NCI-H1092 treated with DMSO at 0.1 percent for 48 hours (cell line): ENCODE results near the gene ZC3H7A.

Experiments
- DNase-seq: peaks from one replicate; lab custom pipeline; 2025; lab: John Stamatoyannopoulos, UW

ZC3H7A gene

GRCh38 chr16:11779074-11779473 is 18.0 kb downstream of the ZC3H7A start:
- no peak for DNase-seq

- no peak for DNase-seq
Measured at GRCh38 chr16:11774065-11774626, 22.9 kb downstream of the ZC3H7A start.

GRCh38 chr16:11768849-11769248 is 28.2 kb downstream of the ZC3H7A start:
- DNase-seq, result no peak

DNA sequence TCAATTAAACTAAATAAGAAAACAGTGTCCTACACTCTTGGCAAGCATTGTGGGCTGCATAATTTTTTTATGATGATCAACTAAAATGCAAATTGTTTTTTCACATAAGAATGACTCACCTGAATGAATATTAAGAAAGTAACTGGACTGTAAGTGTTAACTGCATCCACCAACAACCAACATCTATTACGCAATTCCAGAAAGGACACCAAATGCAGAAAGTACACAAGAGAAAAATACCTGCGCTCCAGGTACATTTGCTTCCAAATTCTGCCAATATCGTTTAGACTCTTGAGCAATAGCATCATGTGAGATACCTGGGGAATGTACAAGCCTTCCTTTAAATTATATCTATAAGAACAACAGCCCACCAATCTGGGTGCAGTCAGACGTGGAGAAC is 34.6 kb downstream of the ZC3H7A start:
- no peak for DNase-seq

GRCh38 chr16:11759997-11760396 is 37.1 kb downstream of the ZC3H7A start:
- DNase-seq, result no peak

DNA sequence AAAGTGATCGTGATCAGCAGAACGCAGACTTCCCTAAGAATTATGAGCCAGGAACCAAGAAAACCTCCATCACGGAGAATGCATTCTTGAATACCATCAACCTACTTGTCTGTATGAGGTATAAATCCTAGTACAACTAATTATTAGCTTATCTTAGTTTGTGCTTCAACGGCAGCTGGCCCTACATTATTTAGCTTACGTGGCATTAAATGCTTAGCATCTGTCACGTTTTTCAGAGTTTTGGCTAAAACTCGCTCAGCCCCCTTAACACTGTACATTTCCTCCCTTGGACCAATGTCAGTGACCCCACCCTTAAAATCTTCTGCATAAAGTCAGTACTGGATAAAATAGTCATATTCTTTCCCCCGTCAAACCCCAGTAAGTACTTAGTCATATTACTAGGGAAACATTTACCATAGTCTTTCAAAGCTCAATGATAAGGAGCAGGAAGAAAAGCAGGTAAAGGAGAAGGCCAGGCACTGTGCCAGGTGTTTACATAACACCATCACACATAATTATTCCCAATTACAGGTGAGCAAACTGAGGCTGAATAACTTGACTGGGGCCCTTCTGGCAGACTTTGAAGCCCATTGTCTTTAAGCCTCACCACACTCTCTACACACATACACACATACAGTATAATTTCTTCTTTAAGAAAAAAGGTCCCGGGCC is 37.8 kb downstream of the ZC3H7A start:
- no peak for DNase-seq

- peak; percentile 17 for DNase-seq
Measured at GRCh38 chr16:11757671-11758545, 39.1 kb downstream of the ZC3H7A start.

DNA sequence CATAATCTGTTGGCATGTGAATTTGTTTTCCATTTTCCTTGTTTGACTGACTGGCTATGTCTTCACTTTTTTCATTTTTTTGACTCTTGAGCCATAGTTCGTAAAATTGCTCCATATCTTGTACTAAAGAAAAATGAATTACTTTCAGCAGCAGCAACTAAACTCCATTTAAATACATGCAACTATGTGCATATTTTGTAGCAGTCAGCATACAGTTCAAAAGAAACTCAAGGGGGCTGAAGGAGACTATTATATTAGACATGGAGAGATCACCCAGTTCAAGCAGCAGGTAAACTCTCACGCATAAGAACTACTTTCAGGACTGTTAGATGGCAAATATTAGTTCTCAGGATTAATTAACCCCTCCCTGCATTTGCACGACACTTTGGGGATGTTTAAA is 40.8 kb downstream of the ZC3H7A start:
- no peak for DNase-seq

- DNase-seq, result no peak
Measured at GRCh38 chr16:11755022-11755760, 41.9 kb downstream of the ZC3H7A start.

DNA sequence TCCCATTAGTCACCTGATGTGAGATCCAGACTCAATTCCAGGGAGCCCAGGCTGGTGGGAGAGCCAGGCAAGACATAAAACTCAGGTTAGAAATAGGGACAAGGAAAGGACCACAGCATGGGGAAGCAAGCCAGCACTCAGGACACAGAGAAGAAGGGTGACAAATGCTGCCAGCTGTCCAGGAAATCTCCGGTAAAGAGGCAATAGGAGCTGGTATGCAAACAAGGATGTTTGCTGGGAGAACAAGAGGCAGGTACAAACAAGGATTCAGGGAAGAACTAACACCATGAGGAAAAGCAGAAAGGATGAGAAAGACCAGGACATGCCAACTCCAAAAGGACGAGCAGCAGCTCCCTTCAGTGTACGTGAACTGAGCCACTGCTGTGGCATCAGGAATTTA is 44.2 kb downstream of the ZC3H7A start:
- DNase-seq, result peak; percentile 6

DNA sequence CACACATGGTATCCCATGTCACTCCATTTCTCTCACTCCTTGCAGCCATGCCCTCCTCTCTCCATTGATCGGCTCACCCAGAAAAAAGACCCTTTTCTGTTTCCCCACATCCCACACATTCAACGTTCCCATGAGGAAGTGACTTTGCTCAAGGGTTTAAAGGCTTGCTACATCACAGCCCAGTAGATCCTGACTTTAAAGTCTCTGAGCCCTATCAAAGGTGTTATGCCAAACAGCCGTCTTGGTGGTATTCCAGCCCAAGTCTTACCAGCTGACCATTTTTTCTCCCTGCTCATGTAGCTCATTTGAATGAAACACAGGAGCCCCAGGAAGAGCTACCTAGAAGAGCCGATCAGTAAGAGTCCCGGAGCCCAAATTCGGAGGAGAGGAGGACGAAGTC is 47.0 kb downstream of the ZC3H7A start:
- no peak for DNase-seq

DNA sequence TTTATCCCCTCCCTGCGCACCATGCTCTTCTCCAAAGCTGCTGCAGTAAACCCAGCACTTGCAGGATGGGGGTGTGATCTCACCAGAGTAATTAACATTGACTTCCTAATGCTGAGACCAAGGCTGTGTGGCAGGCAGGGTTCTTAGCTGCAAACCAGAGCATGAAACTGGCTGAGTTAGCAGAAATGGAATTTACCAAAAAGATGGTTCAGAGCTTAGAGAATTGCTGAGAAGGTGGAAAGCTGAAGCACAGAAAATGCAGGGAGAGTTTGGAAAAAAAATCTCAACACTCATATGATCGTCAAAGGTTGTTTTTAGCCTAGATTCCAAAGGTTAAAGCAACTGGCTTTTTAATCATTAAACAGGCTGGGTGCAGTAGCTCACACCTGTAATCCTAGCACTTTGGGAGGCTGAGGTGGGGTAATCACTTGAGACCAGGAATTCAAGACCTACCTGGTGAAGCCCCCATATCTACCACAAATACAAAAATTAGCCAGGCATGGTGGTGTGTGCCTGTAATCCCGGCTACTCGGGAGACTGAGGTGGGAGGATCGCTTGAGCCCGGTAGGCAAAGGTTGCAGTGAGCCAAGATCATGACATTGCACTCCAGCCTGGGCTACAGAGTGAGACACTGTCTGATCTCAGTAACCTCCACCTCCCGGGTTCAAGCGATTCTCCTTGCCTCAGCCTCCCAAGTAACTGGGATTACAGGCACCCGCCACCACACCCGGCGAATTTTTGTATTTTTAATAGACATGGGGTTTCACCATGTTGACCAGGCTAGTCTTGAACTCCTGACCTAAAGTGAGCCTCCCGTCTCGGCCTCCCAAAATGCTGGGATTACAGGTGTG is 48.4 kb downstream of the ZC3H7A start:
- no peak for DNase-seq

- no peak for DNase-seq
Measured at GRCh38 chr16:11747949-11748403, 49.1 kb downstream of the ZC3H7A start.

DNA sequence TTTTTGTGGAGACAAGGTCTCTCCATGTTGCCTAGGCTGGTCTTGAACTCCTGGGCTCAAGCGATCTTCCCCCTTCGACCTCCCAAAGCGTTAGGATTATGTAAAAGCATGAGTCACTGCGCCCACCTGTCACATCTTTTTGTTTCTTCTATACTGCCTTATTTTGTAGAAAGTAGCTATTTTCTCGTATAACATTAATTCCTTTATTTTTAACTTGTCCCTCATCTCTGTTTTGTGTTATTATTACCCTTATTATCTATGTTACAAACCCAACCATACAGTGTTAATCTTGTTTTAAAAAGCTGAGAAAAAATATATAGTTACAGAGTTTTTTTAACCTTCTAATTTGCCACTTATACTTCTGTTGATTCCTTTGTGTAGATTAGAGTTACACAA is 53.0 kb downstream of the ZC3H7A start:
- no peak for DNase-seq

GRCh38 chr16:11743308-11744074 is 53.6 kb downstream of the ZC3H7A start:
- DNase-seq, result peak; percentile 32

- peak; percentile 98 for DNase-seq
Measured at GRCh38 chr16:11742536-11743307, 54.3 kb downstream of the ZC3H7A start, which contains the start of gene TXNDC11. Gene TXNDC11, minus strand, starts transcription at chr16:11742857. Its CDS starts 127 bp downstream, at chr16:11742730.

DNA sequence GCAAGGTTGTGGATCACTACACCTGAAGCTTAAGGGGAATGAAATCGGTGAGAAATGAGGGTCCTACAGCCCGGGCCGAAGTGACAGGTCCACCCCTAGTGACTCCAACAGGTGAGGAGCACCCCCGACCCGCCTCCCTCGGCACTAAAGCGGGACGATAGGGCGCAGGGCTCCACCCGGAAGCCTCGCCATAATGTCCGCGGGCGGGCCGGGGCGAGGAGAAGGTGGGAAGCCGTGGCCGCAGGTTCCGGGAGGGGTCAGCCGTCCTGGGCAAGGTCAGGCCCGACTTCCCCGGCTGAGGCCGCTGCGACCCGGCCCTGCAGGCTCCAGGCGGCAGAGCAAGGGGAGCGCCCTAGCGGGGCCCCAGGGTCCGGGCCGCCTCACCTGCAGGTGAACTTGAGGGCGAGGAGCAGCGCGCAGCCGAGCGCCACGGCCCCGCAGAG is 54.9 kb downstream of the ZC3H7A start:
- DNase-seq, result peak; percentile 35

DNA sequence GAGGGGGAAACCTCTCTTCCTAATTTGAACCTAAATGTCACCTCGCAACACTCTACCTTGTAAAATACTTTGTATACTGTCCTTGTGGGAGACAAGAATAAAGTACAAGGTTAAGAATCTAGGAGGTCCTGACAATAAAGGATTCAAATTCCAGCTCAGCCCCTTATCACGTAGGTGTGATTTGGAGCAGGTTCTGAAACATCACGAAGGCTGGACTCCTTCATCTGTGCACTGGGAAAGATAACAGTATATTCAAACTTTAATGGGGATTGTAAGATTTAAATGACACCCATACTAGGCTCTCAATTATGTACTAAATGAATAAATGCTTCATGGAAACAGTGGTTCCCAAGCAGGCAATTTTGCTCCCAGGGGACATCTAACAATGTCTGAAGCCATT is 56.5 kb downstream of the ZC3H7A start:
- DNase-seq, result no peak

DNA sequence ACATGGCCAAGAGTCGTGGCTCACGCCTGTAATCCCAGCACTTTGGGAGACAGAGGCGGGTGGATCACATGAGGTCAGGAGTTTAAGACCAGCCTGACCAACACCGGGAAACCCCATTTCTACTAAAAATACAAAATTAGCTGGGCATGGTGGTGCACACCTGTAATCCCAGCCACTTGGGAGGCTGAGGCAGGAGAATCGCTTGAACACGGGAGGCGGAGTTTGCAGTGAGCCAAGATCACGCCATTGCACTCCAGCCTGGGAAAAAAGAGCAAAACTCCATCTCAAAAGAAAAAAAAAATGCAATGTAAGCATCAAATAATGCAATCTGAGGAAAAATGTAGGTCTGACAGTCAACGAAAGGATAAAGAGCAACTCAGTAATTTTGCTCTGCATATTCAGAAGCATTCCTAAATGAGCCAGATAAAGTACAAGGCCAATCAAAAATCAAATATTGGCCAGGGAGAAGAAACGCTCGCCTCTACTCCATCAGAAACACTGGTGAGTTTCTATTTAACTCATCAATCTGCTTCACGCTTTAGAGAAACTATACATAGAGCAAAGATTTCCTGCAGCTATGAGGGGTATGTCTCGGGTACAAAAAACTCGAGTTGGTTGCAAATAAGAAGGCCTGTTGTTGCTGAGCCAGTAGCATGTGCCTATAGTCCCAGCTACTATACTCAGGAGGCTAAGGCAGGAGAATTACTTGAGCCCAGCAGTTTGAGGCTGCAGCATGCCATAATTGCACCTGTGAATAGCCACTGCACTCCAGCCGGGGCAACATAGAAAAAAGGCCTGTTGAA is 58.1 kb downstream of the ZC3H7A start:
- no peak for DNase-seq
